ENCODE results near the gene SWSAP1.
"Not testable (repeated sequence)": the region's sequence is repeated elsewhere in the genome, so short reads cannot be mapped to it uniquely, and the experiment has no call there.

SWSAP1 gene

GRCh38 chr19:11374433-11375142, at the start of gene SWSAP1:
Gene SWSAP1, plus strand, starts transcription at chr19:11374666. Its CDS starts 15 bp downstream, at chr19:11374681.
- DNase-seq (ENCODE audit: low read depth) = peak; percentile 99

- DNase-seq (ENCODE audit: low read depth) = no peak
These were observed 49.6 kb upstream of the SWSAP1 start for GRCh38 chr19:11324748-11325389.

GRCh38 chr19:11325544-11325943, 48.9 kb upstream of the SWSAP1 start:
- DNase-seq (ENCODE audit: low read depth) = no peak

GRCh38 chr19:11330127-11330526, 44.3 kb upstream of the SWSAP1 start:
- no peak for DNase-seq (ENCODE audit: low read depth)

GRCh38 chr19:11331502-11331901, 43.0 kb upstream of the SWSAP1 start:
- DNase-seq (ENCODE audit: low read depth) = no peak

- DNase-seq (ENCODE audit: low read depth) = no peak
These were observed 41.6 kb upstream of the SWSAP1 start for GRCh38 chr19:11332822-11333221.

- DNase-seq (ENCODE audit: low read depth) = not testable (repeated sequence)
These were observed 40.6 kb upstream of the SWSAP1 start for GRCh38 chr19:11333838-11334237.

GRCh38 chr19:11335449-11336146, 38.9 kb upstream of the SWSAP1 start:
- no peak for DNase-seq (ENCODE audit: low read depth)

GRCh38 chr19:11337080-11337479, 37.4 kb upstream of the SWSAP1 start:
- DNase-seq (ENCODE audit: low read depth) = peak; percentile 92

GRCh38 chr19:11338121-11338520, 36.3 kb upstream of the SWSAP1 start:
- DNase-seq (ENCODE audit: low read depth) = no peak

- no peak for DNase-seq (ENCODE audit: low read depth)
These were observed 35.8 kb upstream of the SWSAP1 start for GRCh38 chr19:11338569-11339253.

GRCh38 chr19:11339254-11340098, 35.0 kb upstream of the SWSAP1 start, which contains the start of gene RAB3D:
Gene RAB3D, minus strand, starts transcription at chr19:11339657. Its CDS starts 2,258 bp downstream, at chr19:11337399.
- DNase-seq (ENCODE audit: low read depth) = peak; percentile 83

- not testable (repeated sequence) for DNase-seq (ENCODE audit: low read depth)
These were observed 34.4 kb upstream of the SWSAP1 start for GRCh38 chr19:11340099-11340467.

GRCh38 chr19:11342429-11342828, 32.0 kb upstream of the SWSAP1 start:
- DNase-seq (ENCODE audit: low read depth) = no peak

GRCh38 chr19:11345122-11345803, 29.2 kb upstream of the SWSAP1 start:
- no peak for DNase-seq (ENCODE audit: low read depth)

GRCh38 chr19:11346104-11346940, 28.1 kb upstream of the SWSAP1 start, which contains the start of the genes CCDC159 and TMEM205:
Gene CCDC159, plus strand, starts transcription at chr19:11346519. Its CDS starts 88 bp downstream, at chr19:11346607.
Gene TMEM205, minus strand, starts transcription at chr19:11346268. Its CDS starts 649 bp downstream, at chr19:11345619.
- peak; percentile 87 for DNase-seq (ENCODE audit: low read depth)

GRCh38 chr19:11347546-11348039, 26.9 kb upstream of the SWSAP1 start:
- DNase-seq (ENCODE audit: low read depth) = no peak

GRCh38 chr19:11349171-11349570, 25.3 kb upstream of the SWSAP1 start:
- no peak for DNase-seq (ENCODE audit: low read depth)

GRCh38 chr19:11354102-11354501, 20.4 kb upstream of the SWSAP1 start:
- not testable (repeated sequence) for DNase-seq (ENCODE audit: low read depth)
